Fibroblast of upper back skin (primary cell): ENCODE measurements around the gene CREM.
"Not testable (repeated sequence)": the region's sequence is repeated elsewhere in the genome, so short reads cannot be mapped to it uniquely, and the experiment has no call there.

Experiments used
- DNase-seq: peaks from one replicate; pipeline ENCODE4 v3.0.0-alpha.2; 2013

CREM gene

GRCh38 chr10:35195361-35196306, 69.0 kb downstream of the CREM start:
- DNase-seq = peak; percentile 96

GRCh38 chr10:35200487-35200886, 73.8 kb downstream of the CREM start:
- DNase-seq = no peak

- DNase-seq = no peak
Observed at GRCh38 chr10:35201234-35201633, 74.6 kb downstream of the CREM start.

- no peak for DNase-seq
Observed at GRCh38 chr10:35202050-35202449, 75.4 kb downstream of the CREM start.

GRCh38 chr10:35203745-35204144, 77.1 kb downstream of the CREM start:
- DNase-seq = no peak

- DNase-seq = no peak
Observed at GRCh38 chr10:35204650-35205319, 78.1 kb downstream of the CREM start.

- no peak for DNase-seq
Observed at GRCh38 chr10:35206274-35206673, 79.6 kb downstream of the CREM start.

GRCh38 chr10:35208536-35208935, 81.9 kb downstream of the CREM start:
- no peak for DNase-seq

GRCh38 chr10:35208949-35209613, 82.4 kb downstream of the CREM start:
- no peak for DNase-seq

- no peak for DNase-seq
Observed at GRCh38 chr10:35210961-35211360, 84.3 kb downstream of the CREM start.

- DNase-seq = peak; percentile 33
Observed at GRCh38 chr10:35211390-35211789, 84.7 kb downstream of the CREM start.

- peak; percentile 25 for DNase-seq
Observed at GRCh38 chr10:35212856-35213255, 86.2 kb downstream of the CREM start.

GRCh38 chr10:35213699-35214098, 87.1 kb downstream of the CREM start:
- no peak for DNase-seq

- DNase-seq = no peak
Observed at GRCh38 chr10:35214607-35215020, 88.0 kb downstream of the CREM start.

- no peak for DNase-seq
Observed at GRCh38 chr10:35215107-35215506, 88.5 kb downstream of the CREM start.

- no peak for DNase-seq
Observed at GRCh38 chr10:35216303-35216905, 89.8 kb downstream of the CREM start.

- not testable (repeated sequence) for DNase-seq
Observed at GRCh38 chr10:35216956-35217355, 90.3 kb downstream of the CREM start.

GRCh38 chr10:35217455-35217854, 90.8 kb downstream of the CREM start:
- DNase-seq = no peak

GRCh38 chr10:35218339-35218955, 91.8 kb downstream of the CREM start:
- DNase-seq = peak; percentile 88

GRCh38 chr10:35219292-35219691, 92.6 kb downstream of the CREM start:
- no peak for DNase-seq

- peak; percentile 10 for DNase-seq
Observed at GRCh38 chr10:35219891-35220890, 93.5 kb downstream of the CREM start.
